DMS114 treated with DMSO at 0.1 percent for 48 hours (cell line): ENCODE results near the gene NQO2.

Experiments used
- DNase-seq: peaks from one replicate; lab custom pipeline; 2025; ENCODE audit not compliant: unreplicated experiment; lab: John Stamatoyannopoulos, UW

Gene NQO2

GRCh38 chr6:2999618-3000557 is at the start of gene NQO2:
Gene NQO2 (plus strand): TSS chr6:2999894. CDS start chr6:3006553, 6,659 bp downstream.
- peak; percentile 77 for DNase-seq

GRCh38 chr6:2950713-2951112 is 49.0 kb upstream of the NQO2 start:
- no peak for DNase-seq

GRCh38 chr6:2951728-2952127 is 48.0 kb upstream of the NQO2 start:
- no peak for DNase-seq

- DNase-seq: peak; percentile 29
Measured at GRCh38 chr6:2952557-2953095, 47.1 kb upstream of the NQO2 start.

GRCh38 chr6:2953098-2953497 is 46.6 kb upstream of the NQO2 start:
- no peak for DNase-seq

- DNase-seq: no peak
Measured at GRCh38 chr6:2956930-2957685, 42.6 kb upstream of the NQO2 start.

- no peak for DNase-seq
Measured at GRCh38 chr6:2957696-2958330, 41.9 kb upstream of the NQO2 start.

- DNase-seq: no peak
Measured at GRCh38 chr6:2958331-2958711, 41.4 kb upstream of the NQO2 start.

- no peak for DNase-seq
Measured at GRCh38 chr6:2958776-2959175, 40.9 kb upstream of the NQO2 start.

GRCh38 chr6:2959909-2960719 is 39.6 kb upstream of the NQO2 start:
- DNase-seq: no peak

- no peak for DNase-seq
Measured at GRCh38 chr6:2960935-2961334, 38.8 kb upstream of the NQO2 start.

GRCh38 chr6:2961506-2961905 is 38.2 kb upstream of the NQO2 start:
- no peak for DNase-seq

- DNase-seq: no peak
Measured at GRCh38 chr6:2962004-2962403, 37.7 kb upstream of the NQO2 start.

- no peak for DNase-seq
Measured at GRCh38 chr6:2962636-2963035, 37.1 kb upstream of the NQO2 start.

GRCh38 chr6:2963756-2964155 is 35.9 kb upstream of the NQO2 start:
- DNase-seq: no peak

GRCh38 chr6:2964793-2965505 is 34.7 kb upstream of the NQO2 start:
- DNase-seq: no peak

- DNase-seq: no peak
Measured at GRCh38 chr6:2966347-2966746, 33.3 kb upstream of the NQO2 start.

- no peak for DNase-seq
Measured at GRCh38 chr6:2967936-2968335, 31.8 kb upstream of the NQO2 start.

GRCh38 chr6:2968600-2969135 is 31.0 kb upstream of the NQO2 start:
- DNase-seq: no peak

- DNase-seq: no peak
Measured at GRCh38 chr6:2969549-2969948, 30.1 kb upstream of the NQO2 start.
